Caco-2 (cell line): ENCODE data around the gene ATXN1. TPM values are rescaled to one million over a fixed set of nuclear protein-coding genes. Genes with fewer than 3 reads are reported as not detected.

Experiments used
- BruUV-seq: library from RNA; stranded (reverse); fragments of 400-500 nt; replicated peaks from 2 replicates; lab custom pipeline; 2021; lab: Mats Ljungman, UMichigan
- CTCF ChIA-PET: fragments of 300-600 bp; sonication (Branson Sonifier 250); formaldehyde crosslinking; loops from one replicate; lab custom pipeline; 2022; ENCODE audit warnings: antibody characterized with exemption; lab: Charles Lee
- POLR2A ChIA-PET: fragments of 300-600 bp; sonication (Branson Sonifier 250); formaldehyde crosslinking; loops from one replicate; lab custom pipeline; 2022; ENCODE audit warnings: antibody characterized with exemption; lab: Charles Lee
- DNase-seq, 2 experiments: peaks; one replicate each; pipeline versions ENCODE4 v3.0.0 to v3.0.0-alpha.2; 2020 to 2022
- H3K27me3 ChIP-seq: replicated peaks from 2 replicates; pipeline ENCODE4 v1.6.0; 2011; ENCODE audit warnings: low read length; ENCODE audit not compliant: control insufficient read depth, insufficient read depth
- H3K36me3 ChIP-seq: 2 replicates; pipeline ENCODE4 v1.5.1; 2011; ENCODE audit warnings: low read length; ENCODE audit not compliant: control insufficient read depth, insufficient read depth
- H3K4me1 ChIP-seq: fragments of 250-450 bp; sonication (Bioruptor Pico); 2 replicates; pipeline ENCODE4 v1.5.1; 2020; ENCODE audit warnings: mild to moderate bottlenecking
- H3K4me3 ChIP-seq: 2 replicates; pipeline ENCODE4 v1.5.1; 2011; ENCODE audit warnings: low read depth, mild to moderate bottlenecking, control low read depth, low read length
- H3K9me3 ChIP-seq: fragments of 250-450 bp; sonication (Bioruptor Pico); 2 replicates; pipeline ENCODE4 v1.5.1; 2020; ENCODE audit warnings: mild to moderate bottlenecking, moderate library complexity
- H3K27ac Mint-ChIP-seq: one replicate; pipeline ENCODE4 v1.8.0; 2022; ENCODE audit warnings: mixed read lengths; ENCODE audit not compliant: unreplicated experiment
- H3K27me3 Mint-ChIP-seq: one replicate; pipeline ENCODE4 v1.8.0; 2022; ENCODE audit warnings: mixed read lengths; ENCODE audit not compliant: insufficient read depth, unreplicated experiment
- H3K36me3 Mint-ChIP-seq: one replicate; pipeline ENCODE4 v1.8.0; 2022; ENCODE audit warnings: mild to moderate bottlenecking, mixed read lengths; ENCODE audit not compliant: insufficient read depth, unreplicated experiment
- H3K4me1 Mint-ChIP-seq: one replicate; pipeline ENCODE4 v1.8.0; 2022; ENCODE audit warnings: low read depth, mixed read lengths; ENCODE audit not compliant: unreplicated experiment
- H3K4me3 Mint-ChIP-seq: one replicate; pipeline ENCODE4 v1.8.0; 2022; ENCODE audit warnings: mild to moderate bottlenecking, moderate library complexity, mixed read lengths; ENCODE audit not compliant: unreplicated experiment
- H3K9me3 Mint-ChIP-seq: one replicate; pipeline ENCODE4 v1.8.0; 2022; ENCODE audit warnings: mixed read lengths; ENCODE audit not compliant: unreplicated experiment
- CTCF ChIP-seq, 2 experiments: fragments of 200-600 bp in 1 of 2; IDR thresholded peaks; 1 replicate in 1 of 2; 2 replicates in 1 of 2; pipeline versions ENCODE4 v1.5.1 to v1.8.0; 2011 to 2022; ENCODE audit warnings: antibody characterized with exemption in 1 of 2, control low read depth in 1 of 2, inconsistent platforms in 1 of 2, low read depth in 1 of 2, low read length in 1 of 2, mild to moderate bottlenecking in 1 of 2, moderate library complexity in 1 of 2; ENCODE audit not compliant: insufficient read depth in 1 of 2, severe bottlenecking in 1 of 2, unreplicated experiment in 1 of 2
- intact Hi-C: fragments of 100-400 bp; cut with micrococcal nuclease; formaldehyde crosslinking; loops from one replicate; pipeline ENCODE4 v1.10.0; 2022; ENCODE audit not compliant: unreplicated experiment
- total RNA-seq: library from RNA; stranded (reverse); gene quantifications from 2 replicates; pipeline ENCODE4 v1.2.3, GENCODE V29; 2022

ATXN1 gene
- total RNA-seq, 1 experiment from 2014 or later = 14.2 TPM

- no peaks in the 10 kb centered on the region for H3K27me3 Mint-ChIP-seq
- no peaks in the 10 kb centered on the region for H3K9me3 Mint-ChIP-seq
- H3K36me3 Mint-ChIP-seq = no peaks in the 10 kb centered on the region
- Histone ChIP-seq H3K9me3 (no peaks in the 10 kb centered on the region), H3K4me3 (no peak overlapping the region), H3K36me3 (no peaks in the 10 kb centered on the region), H3K4me1 (no peaks in the 10 kb centered on the region), H3K27me3 (no peaks in the 10 kb centered on the region)
- intact Hi-C loops = no loop called here
- no peak overlapping the region for H3K27ac Mint-ChIP-seq
- BruUV-seq = no TSS peak
- TF ChIP-seq CTCF (IDR thresholded peaks at IDR 0.05; ENCODE audit: insufficient read depth in 1 of 2, low read depth in 1 of 2, low read length in 1 of 2, severe bottlenecking in 1 of 2, unreplicated experiment in 1 of 2) = no peak
- POLR2A ChIA-PET = no interaction called here
- H3K4me3 Mint-ChIP-seq = no peak overlapping the region
- no peak for DNase-seq
- H3K4me1 Mint-ChIP-seq = no peaks in the 10 kb centered on the region
- CTCF ChIA-PET = no interaction called here
Measured at GRCh38 chr6:16535564-16535963, 225.7 kb downstream of the ATXN1 start.

GRCh38 chr6:16533721-16534136 lies 227.5 kb downstream of the ATXN1 start:
- Mint-ChIP-seq H3K27ac (no peak overlapping the region), H3K4me1 (no peaks in the 10 kb centered on the region), H3K27me3 (no peaks in the 10 kb centered on the region), H3K36me3 (no peaks in the 10 kb centered on the region), H3K9me3 (no peaks in the 10 kb centered on the region), H3K4me3 (no peak overlapping the region)
- no peaks in the 10 kb centered on the region for H3K9me3 ChIP-seq
- ChIA-PET CTCF (no interaction called here), POLR2A (no interaction called here)
- no TSS peak for BruUV-seq
- no peak for DNase-seq
- H3K4me1 ChIP-seq = no peaks in the 10 kb centered on the region
- intact Hi-C loops = no loop called here
- no peaks in the 10 kb centered on the region for H3K27me3 ChIP-seq
- TF ChIP-seq CTCF (IDR thresholded peaks at IDR 0.05; ENCODE audit: insufficient read depth in 1 of 2, low read depth in 1 of 2, low read length in 1 of 2, severe bottlenecking in 1 of 2, unreplicated experiment in 1 of 2) = no peak
- H3K4me3 ChIP-seq = no peak overlapping the region
- H3K36me3 ChIP-seq = no peaks in the 10 kb centered on the region

GRCh38 chr6:16533210-16533609 lies 228.1 kb downstream of the ATXN1 start:
- H3K36me3 ChIP-seq = no peaks in the 10 kb centered on the region
- H3K9me3 Mint-ChIP-seq = no peaks in the 10 kb centered on the region
- H3K36me3 Mint-ChIP-seq = no peaks in the 10 kb centered on the region
- no peaks in the 10 kb centered on the region for H3K27me3 ChIP-seq
- no peaks in the 10 kb centered on the region for H3K4me1 Mint-ChIP-seq
- CTCF ChIA-PET = no interaction called here
- no peak for TF ChIP-seq CTCF (IDR thresholded peaks at IDR 0.05; ENCODE audit: insufficient read depth in 1 of 2, low read depth in 1 of 2, low read length in 1 of 2, severe bottlenecking in 1 of 2, unreplicated experiment in 1 of 2)
- H3K4me3 ChIP-seq = no peak overlapping the region
- no peaks in the 10 kb centered on the region for H3K9me3 ChIP-seq
- no peak overlapping the region for H3K27ac Mint-ChIP-seq
- no peaks in the 10 kb centered on the region for H3K27me3 Mint-ChIP-seq
- no peak for DNase-seq
- POLR2A ChIA-PET = no interaction called here
- no peak overlapping the region for H3K4me3 Mint-ChIP-seq
- H3K4me1 ChIP-seq = no peaks in the 10 kb centered on the region
- intact Hi-C loops = no loop called here
- no TSS peak for BruUV-seq
